Mesodermal cell (in vitro differentiated cells): Measurements from ENCODE around the gene REC8.

Experiments
- H3K27ac ChIP-seq: 2 replicates; pipeline ENCODE4 v1.7.0; 2013; ENCODE audit warnings: mild to moderate bottlenecking, low read depth, low read length, moderate library complexity; ENCODE audit not compliant: severe bottlenecking
- H3K36me3 ChIP-seq: 2 replicates; pipeline ENCODE4 v1.7.1; 2013; ENCODE audit warnings: mild to moderate bottlenecking, low read length, moderate library complexity; ENCODE audit not compliant: control insufficient read depth, insufficient read depth
- H3K4me1 ChIP-seq: one replicate; pipeline ENCODE4 v1.7.1; 2013; ENCODE audit warnings: mild to moderate bottlenecking, low read length; ENCODE audit not compliant: insufficient read depth, control insufficient read depth, poor library complexity, severe bottlenecking
- H3K4me3 ChIP-seq: 2 replicates; pipeline ENCODE4 v1.7.0; 2013; ENCODE audit warnings: low read length, control low read depth, mild to moderate bottlenecking; ENCODE audit not compliant: insufficient read depth, poor library complexity, severe bottlenecking; ENCODE audit errors: extremely low read depth
- H3K9me3 ChIP-seq: 2 replicates; pipeline ENCODE4 v1.7.1; 2013; ENCODE audit warnings: mild to moderate bottlenecking, low read length, moderate library complexity; ENCODE audit not compliant: control insufficient read depth
- WGBS, 2 experiments: methylation state at CpG; one replicate each; pipeline ENCODE4 v1.1.5; 2013; ENCODE audit warnings: missing lambda C conversion rate in 2 of 2; ENCODE audit not compliant: insufficient coverage in 2 of 2; 5-methylcytosine and 5-hydroxymethylcytosine counted together

The REC8 gene

GRCh38 chr14:24139272-24139934 is 32.5 kb upstream of the REC8 start:
- H3K9me3 ChIP-seq = no peaks in the 10 kb centered on the region
- WGBS, 2 experiments = 100% methylated on average over 2 of the region's 9 CpGs
- H3K27ac ChIP-seq = no peak overlapping the region
- H3K4me1 ChIP-seq = peaks cover 2% of the 10 kb centered on the region
- peaks cover 35% of the 10 kb centered on the region for H3K36me3 ChIP-seq
- peak overlapping the region; percentile 73 for H3K4me3 ChIP-seq

GRCh38 chr14:24141097-24141880 is 30.6 kb upstream of the REC8 start, which contains the start of gene EMC9:
TSS of gene EMC9 (minus strand) at chr14:24141591. CDS start at chr14:24141304, 287 bp downstream.
- peaks cover 38% of the 10 kb centered on the region for H3K36me3 ChIP-seq
- WGBS, 2 experiments = 0% methylated on average over 64 to 65 of the region's 65 CpGs

GRCh38 chr14:24143511-24143910 is 28.4 kb upstream of the REC8 start:
- WGBS, 2 experiments = 100% methylated on average over 2 of the region's 2 CpGs
- no peak overlapping the region for H3K4me3 ChIP-seq
- no peaks in the 10 kb centered on the region for H3K9me3 ChIP-seq
- peaks cover 31% of the 10 kb centered on the region for H3K36me3 ChIP-seq
- peaks cover 9% of the 10 kb centered on the region for H3K4me1 ChIP-seq
- no peak overlapping the region for H3K27ac ChIP-seq

More at GRCh38 chr14:24141097-24141880, 30.6 kb upstream of the REC8 start, which contains the start of gene EMC9:
- Histone ChIP-seq H3K4me3 (peak within 1 kb of the TSS; percentile 73), H3K27ac (peak within 1 kb of the TSS; percentile 82), H3K4me1 (peaks cover 11% of the 10 kb centered on the region), H3K9me3 (no peaks in the 10 kb centered on the region)

GRCh38 chr14:24144451-24144850 is 27.4 kb upstream of the REC8 start:
- Histone ChIP-seq H3K4me3 (no peak overlapping the region), H3K9me3 (no peaks in the 10 kb centered on the region), H3K36me3 (peaks cover 31% of the 10 kb centered on the region), H3K27ac (no peak overlapping the region), H3K4me1 (peaks cover 9% of the 10 kb centered on the region)
- 100% methylated on average over 1 of the region's 1 CpG; no CpG with 5 or more reads in 1 of the 2 experiments for WGBS, 2 experiments

- 100% methylated on average over 2 of the region's 2 CpGs; no CpG with 5 or more reads in 1 of the 2 experiments for WGBS, 2 experiments
- Histone ChIP-seq H3K9me3 (no peaks in the 10 kb centered on the region), H3K36me3 (peaks cover 35% of the 10 kb centered on the region), H3K4me3 (no peak overlapping the region), H3K4me1 (peaks cover 9% of the 10 kb centered on the region), H3K27ac (no peak overlapping the region)
Observed at GRCh38 chr14:24145219-24145618, 26.7 kb upstream of the REC8 start.

- WGBS, 2 experiments = 47 to 66% methylated on average over 3 to 6 of the region's 9 CpGs
- Histone ChIP-seq H3K4me3 (peak overlapping the region; percentile 95), H3K27ac (peak overlapping the region; percentile 71), H3K36me3 (peaks cover 42% of the 10 kb centered on the region), H3K9me3 (no peaks in the 10 kb centered on the region), H3K4me1 (peaks cover 9% of the 10 kb centered on the region)
Observed at GRCh38 chr14:24145690-24146452, 26.0 kb upstream of the REC8 start.

GRCh38 chr14:24146453-24146977 is 25.4 kb upstream of the REC8 start, which contains the start of gene PSME2:
TSS of gene PSME2 (minus strand) at chr14:24146610. CDS start at chr14:24146581, 29 bp downstream.
- H3K9me3 ChIP-seq = no peaks in the 10 kb centered on the region
- peaks cover 48% of the 10 kb centered on the region for H3K36me3 ChIP-seq
- WGBS, 2 experiments = 0 to 1% methylated on average over 13 to 15 of the region's 25 CpGs
- H3K4me3 ChIP-seq = peak within 1 kb of the TSS; percentile 95
- peaks cover 9% of the 10 kb centered on the region for H3K4me1 ChIP-seq
- H3K27ac ChIP-seq = peak within 1 kb of the TSS; percentile 75

GRCh38 chr14:24146978-24147760 is 24.7 kb upstream of the REC8 start, which contains the start of gene RNF31:
TSS of gene RNF31 (plus strand) at chr14:24147498. CDS start at chr14:24147699, 201 bp downstream.
- Histone ChIP-seq H3K4me3 (peak within 1 kb of the TSS; percentile 95), H3K4me1 (peaks cover 9% of the 10 kb centered on the region), H3K27ac (peak within 1 kb of the TSS; percentile 75), H3K9me3 (no peaks in the 10 kb centered on the region), H3K36me3 (peaks cover 55% of the 10 kb centered on the region)
- 0% methylated on average over 49 to 50 of the region's 57 CpGs for WGBS, 2 experiments

- no peaks in the 10 kb centered on the region for H3K9me3 ChIP-seq
- H3K27ac ChIP-seq = peak overlapping the region; percentile 24
- peaks cover 9% of the 10 kb centered on the region for H3K4me1 ChIP-seq
- peaks cover 62% of the 10 kb centered on the region for H3K36me3 ChIP-seq
- H3K4me3 ChIP-seq = peak overlapping the region; percentile 95
- WGBS, 2 experiments = 7 to 9% methylated on average over 29 of the region's 29 CpGs
Observed at GRCh38 chr14:24147761-24148428, 24.0 kb upstream of the REC8 start.
